Activated effector memory CD4-positive, alpha-beta T cell treated with anti-CD3 and anti-CD28 coated beads, Interleukin-2, amount 50 U/mL, for 16 hours (primary cell): ENCODE measurements around the gene SMIM17.
A peak's percentile ranks its signal among the peaks of the same experiment; 100 is the strongest.

ENCODE experiments used
- DNase-seq: peaks from one replicate; pipeline ENCODE4 v3.0.0-alpha.2; 2020

Gene SMIM17

GRCh38 chr19:56642711-56643459, at the start of gene SMIM17:
SMIM17 (plus strand) TSS chr19:56643159; CDS start chr19:56645668, 2,509 bp downstream.
- DNase-seq: no peak

GRCh38 chr19:56594446-56594782, 48.5 kb upstream of the SMIM17 start:
- DNase-seq: no peak

- peak; percentile 94 for DNase-seq
These were observed 48.0 kb upstream of the SMIM17 start, which contains the start of gene ZNF71 for GRCh38 chr19:56594783-56595547. ZNF71 (plus strand) TSS chr19:56595302; CDS start chr19:56601559, 6,257 bp downstream.

DNA sequence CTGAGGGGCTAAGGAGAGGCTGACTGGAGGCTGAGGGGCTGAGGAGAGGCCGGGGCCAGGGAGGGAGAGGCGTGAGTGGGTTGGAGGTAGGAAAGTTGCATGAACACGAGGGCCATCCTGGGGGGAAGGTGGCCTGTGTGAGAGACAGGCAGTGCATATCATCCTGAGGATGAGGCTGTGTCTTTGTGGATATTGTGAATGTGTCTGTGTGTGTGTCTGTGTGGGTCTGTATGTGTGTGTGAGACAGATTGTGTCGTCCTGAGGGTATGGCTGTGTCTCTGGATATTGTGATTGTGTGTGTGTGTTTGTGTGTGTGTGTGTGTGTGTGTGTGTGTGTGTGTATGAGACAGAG, 47.4 kb upstream of the SMIM17 start:
- no peak for DNase-seq

- no peak for DNase-seq
These were observed 46.3 kb upstream of the SMIM17 start for GRCh38 chr19:56596676-56597075.

- DNase-seq: no peak
These were observed 45.3 kb upstream of the SMIM17 start for GRCh38 chr19:56597696-56598095.

DNA sequence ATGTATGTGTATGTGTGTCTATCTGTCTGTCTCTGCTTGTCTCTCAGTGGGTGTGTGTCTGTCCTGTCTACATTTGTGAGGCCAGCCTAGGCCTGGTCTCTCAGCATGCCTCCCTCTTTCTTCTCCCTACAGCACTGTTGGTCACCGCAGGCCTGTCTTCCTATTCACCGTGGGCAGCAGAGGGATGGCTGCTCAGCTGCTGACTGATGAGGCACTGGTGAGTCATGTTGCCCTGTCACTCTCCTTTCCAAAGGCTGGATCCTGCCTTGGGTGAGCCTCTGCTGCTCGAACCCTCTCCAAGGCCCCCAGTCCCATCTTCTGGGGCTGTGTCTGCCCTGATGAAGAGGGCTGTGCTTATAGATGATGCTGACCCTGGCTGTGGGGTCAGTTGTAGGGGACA, 41.6 kb upstream of the SMIM17 start:
- no peak for DNase-seq

GRCh38 chr19:56603829-56604228, 39.1 kb upstream of the SMIM17 start:
- no peak for DNase-seq

DNA sequence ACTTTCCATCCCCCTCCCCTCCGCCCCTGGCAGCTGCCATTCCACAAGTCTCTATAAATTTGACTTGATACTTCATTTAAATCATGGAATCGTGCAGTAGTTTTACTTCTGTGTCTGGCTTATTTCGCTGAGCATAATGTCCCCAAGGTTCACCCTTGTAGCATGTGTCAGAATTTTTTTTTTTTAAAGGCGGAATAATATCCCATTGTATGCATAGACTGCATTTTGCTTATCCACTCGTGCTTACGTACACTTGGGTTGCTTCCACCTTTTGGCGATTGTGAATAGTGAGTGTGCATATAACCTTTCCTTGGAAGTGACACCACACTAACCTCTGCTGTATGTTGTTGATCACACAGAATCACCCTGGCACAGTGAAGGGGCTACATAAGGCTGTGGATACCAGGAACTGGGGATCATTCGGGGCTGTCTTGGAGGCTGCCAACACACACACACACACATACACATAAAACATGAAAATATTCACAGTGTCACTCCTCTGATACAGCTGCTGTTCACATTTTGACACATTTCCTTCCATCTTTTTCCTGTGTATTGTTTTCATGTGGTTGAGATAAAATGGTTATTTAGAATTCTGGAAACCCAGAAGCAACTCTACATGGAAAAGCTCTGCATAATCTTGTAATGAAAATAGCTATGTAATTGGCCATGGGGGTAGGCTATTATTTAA, 34.5 kb upstream of the SMIM17 start:
- no peak for DNase-seq

- no peak for DNase-seq
These were observed 31.7 kb upstream of the SMIM17 start for GRCh38 chr19:56611288-56611687.

DNA sequence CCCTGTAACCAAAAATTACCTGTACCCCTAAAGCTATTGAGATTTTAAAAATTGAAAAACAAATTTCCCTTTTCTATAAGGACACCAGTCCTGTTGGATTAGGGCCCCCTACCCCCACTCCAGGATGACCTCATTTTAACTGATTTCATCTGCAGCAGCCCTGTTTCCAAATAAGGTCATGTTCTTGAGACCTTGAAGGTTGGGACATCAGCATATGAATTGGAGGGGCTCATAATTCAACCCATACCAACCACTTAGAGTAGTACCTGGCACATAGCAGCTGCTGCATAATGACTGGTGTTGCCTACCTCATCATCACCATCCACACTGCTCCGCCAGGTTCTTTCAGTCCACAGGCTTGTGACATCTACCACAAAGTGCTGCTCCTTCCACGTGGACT, 30.2 kb upstream of the SMIM17 start:
- no peak for DNase-seq

DNA sequence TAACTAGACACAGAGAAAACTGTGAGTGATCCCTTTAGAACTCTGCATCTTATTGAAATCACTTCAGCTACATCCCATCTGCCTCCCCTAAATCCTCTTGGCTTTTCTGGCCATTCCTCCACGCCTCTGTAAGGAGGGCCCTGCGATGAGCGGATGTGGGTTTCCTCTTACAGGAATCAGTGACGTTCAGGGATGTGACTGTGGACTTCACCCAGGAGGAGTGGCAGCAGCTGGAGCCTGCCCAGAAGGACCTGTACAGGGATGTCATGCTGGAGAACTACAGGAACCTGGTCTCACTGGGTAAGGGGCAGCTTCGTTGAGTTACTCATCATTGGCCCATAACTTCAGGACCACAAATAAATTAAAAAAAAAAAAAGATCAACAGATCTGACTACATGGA, 29.3 kb upstream of the SMIM17 start:
- DNase-seq: no peak

DNA sequence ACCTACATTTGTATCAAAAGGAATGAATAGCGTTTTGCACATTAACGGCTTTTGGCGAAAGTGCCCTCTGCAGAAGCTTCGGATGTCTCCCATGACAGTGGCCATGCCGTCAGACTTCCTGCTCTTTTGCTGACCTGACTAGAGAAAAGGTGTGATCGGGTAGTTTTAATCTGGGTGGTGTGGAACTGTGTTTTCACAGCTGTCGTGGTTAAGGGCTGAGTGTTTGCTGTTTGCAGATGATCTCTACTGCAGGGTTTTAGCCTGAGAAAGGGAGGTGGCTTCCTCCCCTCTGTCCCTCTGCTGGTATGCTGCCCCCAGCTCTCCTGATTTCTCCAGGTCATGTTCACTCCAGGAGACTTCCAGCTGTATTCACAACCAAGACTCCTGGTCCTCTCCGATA, 25.4 kb upstream of the SMIM17 start:
- DNase-seq: no peak

DNA sequence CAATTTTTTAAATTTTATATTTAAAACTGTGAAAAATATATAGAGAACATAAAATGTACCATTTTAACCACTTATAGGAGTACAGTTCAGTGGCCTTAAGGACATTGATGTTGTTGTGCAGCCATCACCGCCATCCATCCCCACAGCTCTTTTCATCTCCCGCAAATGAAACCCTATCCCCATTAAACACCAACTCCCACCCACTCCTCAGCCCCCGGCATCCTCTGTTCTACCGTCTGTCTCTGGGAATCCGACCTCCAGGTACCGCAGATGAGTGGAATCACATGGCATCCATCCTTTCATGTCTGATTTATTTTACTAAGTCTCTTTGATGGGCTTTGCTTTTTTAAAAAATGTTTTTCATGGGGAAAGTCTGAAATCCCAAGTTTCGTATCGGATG, 23.8 kb upstream of the SMIM17 start:
- DNase-seq: no peak

- DNase-seq: no peak
These were observed 20.6 kb upstream of the SMIM17 start for GRCh38 chr19:56622374-56622773.

- DNase-seq: no peak
These were observed 20.0 kb upstream of the SMIM17 start for GRCh38 chr19:56623006-56623405.

GRCh38 chr19:56625708-56626107, 17.3 kb upstream of the SMIM17 start:
- no peak for DNase-seq

GRCh38 chr19:56633021-56633420, 9.9 kb upstream of the SMIM17 start:
- DNase-seq: no peak

- DNase-seq: no peak
These were observed 4.9 kb upstream of the SMIM17 start for GRCh38 chr19:56637976-56638555.

DNA sequence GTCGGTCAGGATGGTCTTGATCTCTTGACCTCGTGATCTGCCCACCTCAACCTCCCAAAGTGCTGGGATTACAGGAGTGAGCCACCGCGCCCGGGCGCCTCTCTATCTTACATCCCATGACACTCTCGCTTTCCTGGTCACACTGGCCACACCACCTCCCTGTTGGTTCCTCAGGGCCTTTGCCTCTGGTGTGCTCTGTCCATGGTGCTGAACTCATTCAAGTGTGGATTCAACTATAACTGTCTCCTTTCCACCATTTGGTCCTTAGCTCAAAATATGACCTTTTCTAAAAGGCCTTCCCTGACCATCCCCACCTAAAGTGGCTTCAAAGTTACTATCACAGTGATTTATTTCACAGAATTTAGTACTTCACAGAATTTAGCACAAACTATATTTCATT, 3.7 kb upstream of the SMIM17 start:
- DNase-seq: no peak

- no peak for DNase-seq
These were observed 549 bp downstream of the SMIM17 start for GRCh38 chr19:56643460-56643955.

GRCh38 chr19:56654151-56654550, 11.2 kb downstream of the SMIM17 start:
- no peak for DNase-seq

DNA sequence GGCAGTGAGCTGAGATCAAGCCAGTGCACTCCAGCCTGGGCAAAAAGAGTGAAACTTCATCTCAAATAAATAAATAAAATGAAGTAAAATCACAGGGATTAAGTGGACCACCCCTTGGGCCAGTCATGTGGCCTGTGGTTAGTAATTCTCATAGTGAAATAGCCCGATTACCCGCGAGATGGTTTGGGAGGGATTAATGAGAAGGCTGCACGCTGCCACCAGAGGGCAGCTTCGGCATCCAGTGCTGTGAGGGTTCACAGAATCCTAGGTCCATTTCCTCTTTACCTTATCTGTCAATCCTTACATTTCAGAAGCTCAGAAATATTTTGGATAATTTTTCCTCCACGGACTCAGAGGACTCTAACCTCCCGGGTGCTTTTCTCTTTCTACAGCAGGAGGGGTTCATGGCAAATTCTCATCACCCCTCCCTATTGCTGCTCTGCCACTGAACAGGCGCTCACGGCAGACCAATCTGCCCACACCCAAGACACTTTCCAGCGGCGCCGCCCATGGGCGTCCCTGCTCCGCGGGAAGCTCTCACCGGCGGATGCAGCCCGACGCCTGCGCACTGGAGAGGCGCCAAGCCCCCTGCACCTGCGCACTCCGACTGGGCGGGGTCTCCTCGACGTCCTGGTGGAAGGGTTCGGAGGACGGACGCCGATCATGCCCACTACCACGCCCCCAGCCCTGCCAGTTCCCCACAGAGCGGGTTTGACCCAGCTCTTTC, 17.6 kb downstream of the SMIM17 start:
- DNase-seq: peak; percentile 66
